Upper lobe of left lung (tissue), 4 donors: ENCODE data around the gene CDK5R1.

Experiments used
- CTCF ChIP-seq, 6 experiments: fragments of 450-650 bp in 4 of 6; fragments of 200-600 bp in 2 of 6; sonication (generic) in 2 of 6; IDR thresholded peaks; one replicate each; pipeline ENCODE4 v1.5.1; 2016 to 2019; ENCODE audit warnings: antibody characterized with exemption in 6 of 6
- POLR2A ChIP-seq, 4 donors: fragments of 450-650 bp; IDR thresholded peaks; one replicate each; pipeline ENCODE4 v1.5.1; 2016 to 2017; ENCODE audit warnings: antibody characterized with exemption in 4 of 4, mild to moderate bottlenecking in 2 of 4

- TF ChIP-seq CTCF (IDR thresholded peaks at IDR 0.05) (no peak), POLR2A (IDR thresholded peaks at IDR 0.05) (no peak)
These were observed 40.4 kb downstream of the CDK5R1 start for GRCh38 chr17:32527146-32527545.
